Measurements from ENCODE around the gene KIRREL1. TPM values are rescaled to one million over a fixed set of nuclear protein-coding genes. Genes with fewer than 3 reads are reported as not detected.

KIRREL1 gene
- under 0.01 TPM for total RNA-seq

GRCh38 chr1:157993147-157993917 is at the start of gene KIRREL1:
TSS of gene KIRREL1 (plus strand) at chr1:157993645. CDS start at chr1:157993677, 32 bp downstream.
- H3K4me1 ChIP-seq (ENCODE audit: insufficient read depth, low read length), result no peaks in the 10 kb centered on the region
- H3K9me3 ChIP-seq (ENCODE audit: low read depth, low read length), result no peaks in the 10 kb centered on the region
- no peak within 1 kb of the TSS for H3K4me3 ChIP-seq (ENCODE audit: low read length)
- H3K27me3 ChIP-seq (ENCODE audit: insufficient read depth, low read length), result peaks cover 35% of the 10 kb centered on the region

DNA sequence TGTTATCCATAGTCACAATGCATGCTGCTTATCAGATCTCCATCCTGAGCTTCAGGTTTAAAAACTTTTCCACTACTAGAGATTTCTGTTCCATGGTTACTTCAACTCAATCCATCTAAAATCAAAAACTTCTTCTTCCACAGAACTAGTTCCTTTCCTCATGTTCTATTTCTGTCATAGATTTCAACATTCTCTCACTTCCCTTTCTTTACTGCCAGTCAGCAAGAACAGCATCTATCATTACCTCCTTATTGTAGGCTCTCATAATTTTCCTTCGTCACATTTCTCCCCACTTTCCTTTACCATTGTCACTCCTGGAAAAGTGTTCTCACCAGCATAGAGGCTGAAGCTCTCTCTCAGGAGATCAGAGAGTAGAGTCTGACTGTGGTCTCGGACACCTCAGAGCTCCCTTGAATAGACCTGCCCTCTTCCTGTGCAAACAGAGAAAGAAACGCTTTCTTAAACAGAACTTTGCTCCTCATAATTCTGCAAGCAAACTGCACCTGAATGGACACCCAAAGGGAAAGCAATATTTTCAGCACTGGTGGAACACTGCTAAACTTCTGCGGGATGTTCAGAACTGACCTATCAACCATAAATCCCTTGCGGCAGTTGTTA is 48.7 kb upstream of the KIRREL1 start:
- H3K4me3 ChIP-seq (ENCODE audit: low read length), result no peak overlapping the region
- H3K27me3 ChIP-seq (ENCODE audit: insufficient read depth, low read length), result no peaks in the 10 kb centered on the region
- peaks cover 28% of the 10 kb centered on the region for H3K4me1 ChIP-seq (ENCODE audit: insufficient read depth, low read length)
- H3K9me3 ChIP-seq (ENCODE audit: low read depth, low read length), result no peaks in the 10 kb centered on the region

DNA sequence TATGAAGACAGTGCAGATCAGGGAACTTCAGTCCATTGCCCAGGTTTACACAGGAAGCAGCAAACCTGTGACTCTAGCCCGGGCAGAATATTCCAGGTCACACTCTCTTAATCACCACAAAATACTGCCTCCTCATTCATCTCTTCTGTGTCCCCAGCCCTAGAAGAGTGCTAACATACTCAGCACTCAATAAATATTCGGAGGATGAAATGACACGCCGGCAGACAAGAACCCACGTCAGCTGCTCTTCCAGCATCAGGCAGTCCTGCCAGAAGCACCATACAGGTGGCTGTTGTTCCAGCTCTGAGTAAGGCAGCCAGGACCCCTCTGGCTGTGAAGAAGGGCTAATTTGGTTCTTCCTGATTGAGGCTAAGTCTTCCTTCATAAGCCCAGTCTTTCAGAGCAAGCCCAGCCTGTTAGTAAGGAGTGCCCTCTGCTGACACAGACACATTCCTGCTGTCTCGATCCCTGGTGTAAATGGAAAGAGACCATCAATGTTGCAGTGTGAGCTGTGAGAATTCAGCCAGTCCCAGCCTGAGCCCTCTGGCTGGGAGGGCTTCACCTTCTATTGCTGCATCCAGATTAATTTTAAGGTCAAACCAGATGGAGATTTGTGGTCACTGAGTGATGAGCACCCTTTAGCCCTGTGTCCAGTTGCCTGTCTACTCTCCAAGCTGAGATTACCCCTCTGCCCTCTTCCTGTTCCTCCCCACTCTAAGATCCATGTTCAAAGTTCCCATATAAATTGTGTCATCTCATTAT is 45.0 kb upstream of the KIRREL1 start:
- H3K4me1 ChIP-seq (ENCODE audit: insufficient read depth, low read length), result peaks cover 25% of the 10 kb centered on the region
- H3K9me3 ChIP-seq (ENCODE audit: low read depth, low read length), result no peaks in the 10 kb centered on the region
- peaks cover 4% of the 10 kb centered on the region for H3K27me3 ChIP-seq (ENCODE audit: insufficient read depth, low read length)
- H3K4me3 ChIP-seq (ENCODE audit: low read length), result no peak overlapping the region

DNA sequence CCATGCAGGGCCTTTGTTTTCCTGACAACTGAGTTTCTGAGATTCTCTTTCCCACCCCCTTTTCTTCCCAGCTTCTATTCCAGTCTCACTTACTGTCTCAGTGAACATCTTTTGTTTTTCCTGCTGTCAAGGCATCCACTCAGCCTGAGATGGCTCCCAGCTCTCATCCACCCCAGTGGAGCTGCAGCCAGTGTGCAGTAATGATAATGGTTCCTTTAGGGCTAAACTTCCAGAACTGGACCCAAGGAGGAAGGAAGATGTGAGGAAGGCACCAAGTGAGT is 44.4 kb upstream of the KIRREL1 start:
- H3K4me1 ChIP-seq (ENCODE audit: insufficient read depth, low read length), result peaks cover 20% of the 10 kb centered on the region

DNA sequence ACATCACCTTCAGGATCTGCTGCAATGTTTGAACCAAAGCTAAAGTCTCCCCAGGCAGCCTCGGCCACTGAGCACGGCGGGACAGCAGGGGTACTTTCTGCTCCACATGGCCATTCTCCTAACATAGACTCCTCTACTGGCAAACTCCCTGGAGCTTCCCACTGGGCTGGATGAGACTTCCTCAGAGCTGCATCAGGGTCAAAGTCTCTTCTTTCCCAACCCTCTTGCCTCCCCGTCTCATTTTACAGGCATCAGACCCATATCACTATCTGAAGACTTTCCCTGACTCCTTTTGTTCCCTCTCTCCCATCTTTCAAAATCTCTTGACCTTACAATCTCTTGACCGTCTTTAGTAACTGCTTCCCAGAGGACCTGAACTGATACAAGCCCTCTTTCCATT is 42.2 kb upstream of the KIRREL1 start:
- Histone ChIP-seq H3K4me1 (ENCODE audit: insufficient read depth, low read length) (peaks cover 23% of the 10 kb centered on the region), H3K9me3 (ENCODE audit: low read depth, low read length) (no peaks in the 10 kb centered on the region), H3K27me3 (ENCODE audit: insufficient read depth, low read length) (peaks cover 4% of the 10 kb centered on the region), H3K4me3 (ENCODE audit: low read length) (no peak overlapping the region)

More for the DNA sequence above, 44.4 kb upstream of the KIRREL1 start:
- Histone ChIP-seq H3K27me3 (ENCODE audit: insufficient read depth, low read length) (peaks cover 4% of the 10 kb centered on the region), H3K9me3 (ENCODE audit: low read depth, low read length) (no peaks in the 10 kb centered on the region), H3K4me3 (ENCODE audit: low read length) (no peak overlapping the region)

DNA sequence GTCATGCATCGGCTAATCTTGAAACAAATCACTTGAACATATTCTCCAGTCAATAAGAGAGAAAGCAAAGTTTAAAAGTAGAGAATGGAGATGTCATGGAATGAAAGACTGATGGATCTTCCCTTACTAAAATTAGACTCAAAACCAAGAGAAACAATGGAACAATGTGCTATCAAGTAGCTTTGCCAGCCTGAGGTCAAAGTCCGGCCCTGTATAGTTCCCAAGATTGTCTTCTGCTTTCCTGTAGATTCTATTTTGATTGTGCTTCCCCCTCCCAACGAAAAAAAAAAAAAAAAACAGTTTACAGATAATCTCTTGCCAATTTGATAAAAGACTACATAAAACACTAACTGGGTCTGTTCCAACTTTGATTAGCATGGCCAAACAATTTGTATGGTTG is 40.8 kb upstream of the KIRREL1 start:
- Histone ChIP-seq H3K27me3 (ENCODE audit: insufficient read depth, low read length) (peaks cover 4% of the 10 kb centered on the region), H3K9me3 (ENCODE audit: low read depth, low read length) (no peaks in the 10 kb centered on the region), H3K4me3 (ENCODE audit: low read length) (no peak overlapping the region), H3K4me1 (ENCODE audit: insufficient read depth, low read length) (peaks cover 34% of the 10 kb centered on the region)

DNA sequence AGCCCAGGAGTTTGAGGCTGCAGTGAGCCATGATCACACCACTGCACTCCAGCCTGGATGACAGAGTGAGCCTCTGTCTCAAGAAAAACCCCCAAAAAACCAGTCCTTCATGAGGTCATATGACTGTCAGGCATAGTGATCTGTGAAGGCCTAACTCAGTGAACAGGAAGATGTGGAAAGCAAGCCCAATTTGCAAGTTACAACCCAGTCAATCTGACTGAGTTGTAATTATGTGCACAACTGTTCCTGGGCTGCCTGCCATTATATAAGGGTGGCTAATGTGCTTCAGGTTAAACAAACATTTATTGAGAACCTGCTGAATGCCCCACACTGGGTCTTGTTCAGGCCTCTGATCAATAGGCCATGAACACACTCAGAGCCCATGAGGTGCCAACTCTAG is 38.2 kb upstream of the KIRREL1 start:
- Histone ChIP-seq H3K4me3 (ENCODE audit: low read length) (no peak overlapping the region), H3K9me3 (ENCODE audit: low read depth, low read length) (no peaks in the 10 kb centered on the region), H3K4me1 (ENCODE audit: insufficient read depth, low read length) (peaks cover 27% of the 10 kb centered on the region), H3K27me3 (ENCODE audit: insufficient read depth, low read length) (peaks cover 7% of the 10 kb centered on the region)

GRCh38 chr1:157955857-157956256 is 37.6 kb upstream of the KIRREL1 start:
- Histone ChIP-seq H3K27me3 (ENCODE audit: insufficient read depth, low read length) (peaks cover 5% of the 10 kb centered on the region), H3K4me3 (ENCODE audit: low read length) (no peak overlapping the region), H3K9me3 (ENCODE audit: low read depth, low read length) (no peaks in the 10 kb centered on the region), H3K4me1 (ENCODE audit: insufficient read depth, low read length) (peaks cover 27% of the 10 kb centered on the region)

GRCh38 chr1:157956732-157957131 is 36.7 kb upstream of the KIRREL1 start:
- no peaks in the 10 kb centered on the region for H3K9me3 ChIP-seq (ENCODE audit: low read depth, low read length)
- no peak overlapping the region for H3K4me3 ChIP-seq (ENCODE audit: low read length)
- H3K27me3 ChIP-seq (ENCODE audit: insufficient read depth, low read length), result peaks cover 3% of the 10 kb centered on the region
- H3K4me1 ChIP-seq (ENCODE audit: insufficient read depth, low read length), result peaks cover 27% of the 10 kb centered on the region

DNA sequence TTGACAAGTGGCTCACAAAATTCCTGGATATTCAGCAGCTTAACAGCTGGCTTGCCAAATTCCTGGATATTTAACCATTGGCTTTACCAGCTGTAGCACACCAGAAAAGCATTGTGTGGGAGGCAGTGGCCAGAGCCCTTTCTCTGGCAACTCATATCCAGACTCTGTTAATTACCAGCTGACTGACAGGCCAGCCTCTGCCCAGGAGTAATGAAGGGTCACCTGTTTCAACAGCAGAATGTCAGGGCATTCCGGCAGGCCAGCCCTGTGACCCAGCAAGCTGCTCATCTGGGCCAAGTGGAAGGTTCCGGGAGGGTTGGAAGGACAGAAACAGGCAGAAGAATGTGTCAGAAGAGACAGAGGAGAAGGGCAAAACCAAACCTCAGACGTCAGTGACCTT is 35.2 kb upstream of the KIRREL1 start:
- H3K27me3 ChIP-seq (ENCODE audit: insufficient read depth, low read length), result peaks cover 3% of the 10 kb centered on the region
- H3K4me3 ChIP-seq (ENCODE audit: low read length), result no peak overlapping the region
- no peaks in the 10 kb centered on the region for H3K9me3 ChIP-seq (ENCODE audit: low read depth, low read length)
- H3K4me1 ChIP-seq (ENCODE audit: insufficient read depth, low read length), result peaks cover 27% of the 10 kb centered on the region

DNA sequence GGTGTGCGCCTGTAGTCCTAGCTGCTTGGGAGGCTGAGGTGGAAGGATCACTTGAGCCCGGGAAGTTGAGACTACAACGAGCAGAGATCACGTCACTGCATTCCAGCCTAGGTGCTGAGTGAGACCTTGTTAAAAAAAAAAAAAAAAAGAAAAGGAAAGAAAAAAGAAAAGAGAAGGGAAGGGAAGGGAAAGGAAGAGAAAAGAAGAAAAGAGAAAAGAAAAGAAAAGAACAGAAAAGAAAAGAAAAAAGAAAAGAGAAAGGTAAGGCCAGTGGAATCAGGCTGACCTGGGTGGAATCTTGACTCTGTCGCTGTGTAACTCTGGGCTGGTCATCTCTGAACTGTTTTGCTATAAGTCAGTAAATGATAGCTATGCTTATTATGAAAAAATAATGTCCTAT is 33.7 kb upstream of the KIRREL1 start:
- no peaks in the 10 kb centered on the region for H3K9me3 ChIP-seq (ENCODE audit: low read depth, low read length)
- peaks cover 26% of the 10 kb centered on the region for H3K4me1 ChIP-seq (ENCODE audit: insufficient read depth, low read length)
- peaks cover 8% of the 10 kb centered on the region for H3K27me3 ChIP-seq (ENCODE audit: insufficient read depth, low read length)
- no peak overlapping the region for H3K4me3 ChIP-seq (ENCODE audit: low read length)

DNA sequence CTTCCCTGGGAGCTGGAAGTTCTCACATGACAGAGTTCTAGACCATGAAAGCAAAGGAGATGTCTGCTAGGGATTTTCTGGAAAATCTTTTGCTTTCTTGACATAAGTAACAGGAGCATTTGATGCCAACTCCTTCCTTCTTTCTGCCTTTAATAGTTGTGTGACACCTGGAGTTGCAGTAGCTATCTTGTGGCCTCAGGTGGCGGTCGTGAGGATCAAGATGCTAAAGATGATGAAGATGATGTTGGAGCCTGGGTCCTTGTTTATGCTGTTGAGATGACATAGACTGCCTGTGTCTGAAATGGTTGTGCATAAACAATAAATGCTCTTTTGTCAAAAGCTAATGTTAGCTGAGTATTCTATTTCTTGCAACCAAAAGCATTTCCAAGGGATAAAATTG is 32.7 kb upstream of the KIRREL1 start:
- Histone ChIP-seq H3K4me1 (ENCODE audit: insufficient read depth, low read length) (peaks cover 16% of the 10 kb centered on the region), H3K27me3 (ENCODE audit: insufficient read depth, low read length) (peaks cover 8% of the 10 kb centered on the region), H3K4me3 (ENCODE audit: low read length) (no peak overlapping the region), H3K9me3 (ENCODE audit: low read depth, low read length) (no peaks in the 10 kb centered on the region)

- peaks cover 8% of the 10 kb centered on the region for H3K27me3 ChIP-seq (ENCODE audit: insufficient read depth, low read length)
- no peaks in the 10 kb centered on the region for H3K9me3 ChIP-seq (ENCODE audit: low read depth, low read length)
- H3K4me1 ChIP-seq (ENCODE audit: insufficient read depth, low read length), result peaks cover 2% of the 10 kb centered on the region
- H3K4me3 ChIP-seq (ENCODE audit: low read length), result no peak overlapping the region
Observed at GRCh38 chr1:157961805-157962762, 31.4 kb upstream of the KIRREL1 start.

DNA sequence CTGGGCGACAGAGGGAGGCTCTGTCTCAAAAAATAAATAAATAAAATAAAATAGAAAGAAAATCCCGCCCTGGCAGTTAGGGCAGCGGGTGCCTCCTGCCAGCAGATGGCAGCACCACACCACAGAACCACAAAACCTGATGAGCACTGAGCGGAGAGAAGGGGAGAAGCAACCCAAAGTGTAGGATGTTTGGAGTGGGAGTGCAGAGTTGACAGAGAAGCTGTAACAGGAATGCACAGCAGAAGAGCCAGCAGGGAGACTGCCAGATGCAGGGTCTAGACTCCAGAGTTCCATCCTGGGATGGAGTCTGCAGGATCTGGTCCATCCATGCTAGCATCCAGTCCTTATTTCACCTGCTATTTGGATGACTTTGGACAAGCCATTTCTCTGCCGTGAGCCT is 29.7 kb upstream of the KIRREL1 start:
- H3K4me1 ChIP-seq (ENCODE audit: insufficient read depth, low read length), result no peaks in the 10 kb centered on the region
- peaks cover 5% of the 10 kb centered on the region for H3K27me3 ChIP-seq (ENCODE audit: insufficient read depth, low read length)
- H3K9me3 ChIP-seq (ENCODE audit: low read depth, low read length), result no peaks in the 10 kb centered on the region
- no peak overlapping the region for H3K4me3 ChIP-seq (ENCODE audit: low read length)

Data from mononuclear cell (primary cell).